DOHH2 (cell line): ENCODE measurements around the gene BRIP1.

Source experiments
- EZH2phosphoT487 ChIP-seq: fragments of 200-600 bp; sonication (generic); IDR thresholded peaks from 2 replicates; pipeline ENCODE4 v1.6.1; 2017; ENCODE audit warnings: borderline replicate concordance, mild to moderate bottlenecking, antibody characterized with exemption, low read length, moderate library complexity, mixed read lengths
- TF ChIP-seq, protein P1 (sequence below): fragments of 200-600 bp; sonication (generic); IDR thresholded peaks from one replicate; pipeline ENCODE4 v1.5.1; 2014; ENCODE audit warnings: antibody characterized with exemption, mild to moderate bottlenecking, low read depth, low read length; ENCODE audit not compliant: poor library complexity, severe bottlenecking

DNA sequence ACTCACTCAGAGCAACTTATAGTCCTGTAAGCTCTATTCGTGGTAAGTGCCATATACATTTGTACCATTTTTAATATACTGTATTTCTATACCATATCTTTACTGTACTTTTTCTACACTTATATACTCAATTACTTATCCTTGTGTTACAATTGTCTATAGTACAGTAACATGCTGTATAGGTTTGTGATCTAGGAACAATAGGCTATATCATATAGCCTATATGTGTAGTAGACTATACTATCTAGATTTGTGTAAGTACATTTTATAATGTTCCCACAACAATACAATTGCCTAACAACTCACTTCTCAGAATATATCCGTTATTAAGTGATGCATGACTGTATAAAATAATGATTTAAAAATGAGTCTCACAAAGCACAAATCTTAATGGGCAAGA lies 149.0 kb downstream of the BRIP1 start:
- TF ChIP-seq, protein P1, sequence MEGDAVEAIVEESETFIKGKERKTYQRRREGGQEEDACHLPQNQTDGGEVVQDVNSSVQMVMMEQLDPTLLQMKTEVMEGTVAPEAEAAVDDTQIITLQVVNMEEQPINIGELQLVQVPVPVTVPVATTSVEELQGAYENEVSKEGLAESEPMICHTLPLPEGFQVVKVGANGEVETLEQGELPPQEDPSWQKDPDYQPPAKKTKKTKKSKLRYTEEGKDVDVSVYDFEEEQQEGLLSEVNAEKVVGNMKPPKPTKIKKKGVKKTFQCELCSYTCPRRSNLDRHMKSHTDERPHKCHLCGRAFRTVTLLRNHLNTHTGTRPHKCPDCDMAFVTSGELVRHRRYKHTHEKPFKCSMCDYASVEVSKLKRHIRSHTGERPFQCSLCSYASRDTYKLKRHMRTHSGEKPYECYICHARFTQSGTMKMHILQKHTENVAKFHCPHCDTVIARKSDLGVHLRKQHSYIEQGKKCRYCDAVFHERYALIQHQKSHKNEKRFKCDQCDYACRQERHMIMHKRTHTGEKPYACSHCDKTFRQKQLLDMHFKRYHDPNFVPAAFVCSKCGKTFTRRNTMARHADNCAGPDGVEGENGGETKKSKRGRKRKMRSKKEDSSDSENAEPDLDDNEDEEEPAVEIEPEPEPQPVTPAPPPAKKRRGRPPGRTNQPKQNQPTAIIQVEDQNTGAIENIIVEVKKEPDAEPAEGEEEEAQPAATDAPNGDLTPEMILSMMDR, result no peak
- TF ChIP-seq EZH2phosphoT487, result no peak
